HG03442 (cell line): ENCODE results near the gene PFKFB3.
"Not testable (repeated sequence)": the region's sequence is repeated elsewhere in the genome, so short reads cannot be mapped to it uniquely, and the experiment has no call there.

Source experiments
- ATAC-seq: cut with Tn5 transposase; IDR thresholded peaks from one replicate; pipeline ENCODE4 v1.9.1; 2021; ENCODE audit warnings: mild to moderate bottlenecking, moderate library complexity; ENCODE audit not compliant: unreplicated experiment

The PFKFB3 gene

DNA sequence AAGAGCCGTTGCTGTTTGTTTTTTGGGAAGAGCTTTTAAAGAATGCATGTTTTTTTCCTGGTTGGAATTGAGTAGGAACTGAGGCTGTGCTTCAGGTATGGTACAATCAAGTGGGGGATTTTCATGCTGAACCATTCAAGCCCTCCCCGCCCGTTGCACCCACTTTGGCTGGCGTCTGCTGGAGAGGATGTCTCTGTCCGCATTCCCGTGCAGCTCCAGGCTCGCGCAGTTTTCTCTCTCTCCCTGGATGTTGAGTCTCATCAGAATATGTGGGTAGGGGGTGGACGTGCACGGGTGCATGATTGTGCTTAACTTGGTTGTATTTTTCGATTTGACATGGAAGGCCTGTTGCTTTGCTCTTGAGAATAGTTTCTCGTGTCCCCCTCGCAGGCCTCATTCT, 31.6 kb downstream of the PFKFB3 start:
- ATAC-seq = no peak

DNA sequence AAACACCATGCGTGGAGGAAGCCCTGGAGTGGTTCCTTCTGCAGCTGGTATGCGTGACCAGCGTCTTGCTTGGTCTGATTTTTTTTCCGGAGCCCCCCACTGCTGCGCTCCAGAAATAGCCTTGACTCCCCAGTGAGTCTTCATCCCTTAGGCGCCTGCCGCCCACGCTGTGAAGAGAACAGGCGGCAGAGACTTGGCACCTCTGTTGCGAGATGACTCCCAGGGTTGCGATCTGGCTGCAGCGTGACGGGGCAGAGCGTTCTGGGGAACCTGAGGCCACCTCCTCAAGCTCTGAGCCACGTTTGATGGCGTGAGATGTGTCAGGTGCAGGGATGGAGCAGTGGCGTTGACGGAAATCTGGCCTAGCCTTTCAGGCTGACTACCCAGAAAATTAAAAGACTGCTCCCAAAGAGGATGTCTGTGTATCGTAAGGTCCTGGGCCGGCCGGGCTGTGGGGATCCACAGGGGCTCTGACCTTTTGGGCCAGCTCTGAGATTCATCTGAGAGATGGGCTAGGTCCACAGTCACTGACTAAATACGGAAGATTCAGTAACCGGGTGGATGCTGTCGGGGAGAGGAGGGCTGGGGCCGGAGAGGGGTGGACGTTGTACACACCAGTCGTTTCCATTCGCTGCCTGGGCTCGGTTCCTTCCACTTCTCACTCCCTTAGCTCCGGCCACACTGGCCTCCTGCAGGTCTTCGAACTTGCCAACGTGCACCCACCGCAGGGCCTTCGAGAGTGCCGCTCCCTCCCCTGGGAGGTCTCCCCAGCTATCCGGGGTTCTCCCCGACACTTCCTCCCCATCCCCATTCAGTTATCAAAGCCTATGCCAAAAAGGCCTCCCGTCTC, 33.8 kb downstream of the PFKFB3 start:
- ATAC-seq = no peak

DNA sequence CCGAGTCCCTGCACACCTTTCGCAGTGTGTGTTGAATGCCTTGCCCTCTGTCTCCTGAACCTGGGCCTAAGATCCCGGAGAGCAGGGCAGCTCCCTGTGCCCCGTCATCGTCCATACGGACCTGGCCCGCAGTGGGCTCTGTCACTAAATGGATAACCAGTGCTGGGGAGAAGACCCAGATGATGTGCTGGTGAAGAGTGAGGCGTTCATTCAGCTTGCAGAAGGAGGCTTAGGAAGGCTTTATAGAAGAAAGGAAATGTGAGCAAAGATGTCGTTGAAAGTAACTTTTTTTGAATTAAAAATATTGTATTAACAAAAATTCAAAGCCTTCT, 34.4 kb downstream of the PFKFB3 start:
- ATAC-seq = no peak

DNA sequence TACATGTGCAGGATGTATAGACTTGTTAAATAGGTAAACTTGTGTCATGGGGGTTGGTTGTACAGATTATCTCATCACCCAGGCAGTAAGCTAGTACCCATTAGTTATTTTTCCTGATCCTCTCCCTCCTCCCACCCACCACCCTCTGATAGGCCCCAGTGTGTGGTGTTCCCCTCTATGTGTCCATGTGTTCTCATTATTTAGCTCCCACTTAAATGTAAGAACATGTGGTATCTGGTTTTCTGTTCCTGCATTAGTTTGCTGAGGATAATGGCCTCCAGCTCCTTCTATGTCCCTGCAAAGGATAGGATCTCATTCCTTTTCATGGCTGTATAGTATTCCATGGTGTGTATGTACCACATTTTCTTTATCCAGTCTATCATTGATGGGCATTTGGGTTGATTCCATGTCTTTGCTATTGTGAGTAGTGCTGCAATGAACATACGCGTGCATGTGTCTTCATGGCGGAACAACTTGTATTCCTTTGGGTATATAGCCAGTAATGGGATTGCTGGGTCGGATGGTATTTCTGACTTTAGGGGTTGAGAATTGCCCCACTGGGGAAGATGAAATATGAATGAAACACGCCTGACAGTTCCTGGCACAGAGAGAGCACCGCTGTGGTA, 36.0 kb downstream of the PFKFB3 start:
- ATAC-seq = not testable (repeated sequence)

DNA sequence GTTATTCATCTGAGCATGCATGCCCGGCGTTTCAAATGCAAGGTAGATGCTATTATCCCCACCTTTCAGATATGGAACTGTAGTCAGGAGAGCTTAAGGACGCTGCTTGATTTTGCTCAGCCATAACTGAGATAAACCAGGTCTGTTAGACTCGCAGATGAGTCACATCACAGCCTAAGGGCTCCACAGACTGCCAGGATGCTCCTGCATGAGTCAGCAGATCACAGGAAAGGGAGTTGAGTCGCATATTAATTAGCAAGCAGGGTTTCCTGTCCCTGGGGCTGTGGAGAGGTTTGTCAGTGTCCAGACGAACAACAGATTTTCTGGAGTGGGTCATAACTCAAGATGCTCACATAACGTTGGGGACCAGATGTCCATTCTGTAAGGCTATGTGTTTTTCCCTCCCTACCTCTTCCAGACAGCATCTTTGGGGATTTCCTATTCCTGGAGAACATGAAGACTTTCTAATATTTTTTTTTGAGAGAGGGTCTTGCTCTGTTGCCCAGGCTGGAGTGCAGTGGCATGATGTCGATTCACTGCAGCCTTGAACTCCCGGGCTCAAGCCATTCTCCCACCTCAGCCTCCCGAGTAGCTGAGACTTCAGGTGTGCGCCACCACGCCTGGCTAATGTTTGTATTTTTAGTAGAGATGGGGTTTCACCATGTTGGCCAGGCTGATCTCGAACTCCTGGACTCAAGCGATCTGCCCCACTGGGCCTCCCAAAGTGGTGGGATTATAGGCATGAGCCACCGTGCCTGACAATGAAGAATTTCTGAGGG, 36.7 kb downstream of the PFKFB3 start:
- peak; percentile 54 for ATAC-seq

DNA sequence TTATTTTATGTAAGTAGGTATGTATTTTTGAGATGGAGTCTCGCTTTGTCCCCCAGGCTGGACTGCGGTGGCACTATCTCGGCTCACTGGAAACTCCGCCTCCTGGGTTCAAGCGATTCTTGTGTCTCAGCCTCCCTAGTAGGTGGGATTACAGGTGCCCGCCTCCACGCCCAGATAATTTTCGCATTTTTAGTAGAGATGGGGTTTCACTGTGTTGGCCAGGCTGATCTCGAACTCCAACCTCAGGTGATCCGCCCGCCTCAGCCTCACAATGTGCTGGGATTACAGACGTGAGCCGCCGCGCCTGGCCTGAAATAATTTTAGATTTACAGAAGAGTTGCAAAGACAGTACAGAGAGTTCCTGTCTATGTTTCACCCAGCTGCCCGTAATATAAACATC, 37.5 kb downstream of the PFKFB3 start:
- ATAC-seq = no peak

DNA sequence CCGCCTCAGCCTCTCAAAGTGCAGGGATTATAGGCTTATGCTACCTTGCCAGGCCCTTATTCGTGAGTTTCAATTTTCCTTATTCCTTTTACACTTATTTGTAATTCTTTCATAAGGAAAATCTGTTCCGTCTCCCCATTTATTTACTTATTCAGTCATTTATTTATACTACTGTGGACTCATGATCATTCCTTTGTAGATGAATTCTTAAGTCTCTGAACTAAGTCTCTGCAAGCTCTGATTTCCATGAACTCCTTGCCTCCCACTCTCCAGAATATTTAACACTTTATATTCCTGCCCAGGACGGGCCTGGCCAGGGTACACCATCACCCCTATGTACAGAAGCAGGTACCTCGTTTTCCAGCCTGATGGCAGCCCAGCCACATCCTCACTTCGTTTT, 39.4 kb downstream of the PFKFB3 start:
- ATAC-seq = no peak

DNA sequence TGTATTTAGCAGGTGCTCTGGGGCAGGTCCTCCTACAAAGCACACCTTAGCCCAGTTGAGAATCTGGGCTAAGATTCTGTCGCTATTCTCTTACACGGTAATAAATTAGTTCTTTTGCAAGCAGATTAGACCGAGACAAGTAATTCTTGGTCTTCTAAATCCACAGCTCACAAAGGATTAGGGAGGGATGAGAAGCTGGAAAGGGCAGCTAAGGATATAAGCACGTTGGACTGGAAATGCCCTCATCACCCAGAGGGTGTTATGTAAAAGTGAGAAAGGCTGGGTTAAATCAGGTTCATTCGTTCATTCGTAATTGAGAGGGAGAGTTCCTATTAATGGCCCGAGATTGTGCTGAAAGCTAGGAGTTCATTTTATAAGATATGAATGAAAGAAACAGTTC, 41.8 kb downstream of the PFKFB3 start:
- ATAC-seq = no peak

DNA sequence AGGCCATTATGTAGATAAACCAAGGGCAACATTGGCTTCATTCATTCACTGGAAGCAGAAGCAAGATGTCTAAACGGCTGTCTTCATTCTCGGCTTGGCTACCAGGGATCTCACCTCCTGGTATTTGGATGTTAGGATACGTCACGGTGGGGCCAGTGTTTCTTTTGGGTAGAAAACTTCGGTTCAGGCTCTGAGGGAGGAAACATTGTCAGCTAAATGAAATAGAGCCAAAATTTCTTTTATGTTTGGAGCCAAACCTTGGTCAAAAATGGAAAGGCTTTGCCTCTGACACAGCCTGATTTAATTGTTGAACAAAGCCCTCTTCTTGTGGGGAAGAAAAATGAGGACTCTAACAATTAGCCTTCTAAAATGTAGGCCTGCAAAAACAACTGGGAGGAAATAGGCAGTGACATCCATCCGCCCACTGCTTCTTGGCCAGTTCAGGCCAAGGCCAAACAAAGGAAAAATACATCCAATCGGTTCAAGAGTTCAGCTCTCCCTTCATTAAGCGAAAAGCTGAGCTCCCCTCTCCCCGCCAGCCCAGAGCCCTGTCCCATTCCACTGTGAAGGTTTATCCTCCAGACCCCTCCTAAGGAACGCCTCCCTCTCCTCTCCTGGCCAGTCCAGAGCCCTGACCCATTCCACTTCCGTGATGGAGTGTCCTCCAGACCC, 44.4 kb downstream of the PFKFB3 start:
- no peak for ATAC-seq

DNA sequence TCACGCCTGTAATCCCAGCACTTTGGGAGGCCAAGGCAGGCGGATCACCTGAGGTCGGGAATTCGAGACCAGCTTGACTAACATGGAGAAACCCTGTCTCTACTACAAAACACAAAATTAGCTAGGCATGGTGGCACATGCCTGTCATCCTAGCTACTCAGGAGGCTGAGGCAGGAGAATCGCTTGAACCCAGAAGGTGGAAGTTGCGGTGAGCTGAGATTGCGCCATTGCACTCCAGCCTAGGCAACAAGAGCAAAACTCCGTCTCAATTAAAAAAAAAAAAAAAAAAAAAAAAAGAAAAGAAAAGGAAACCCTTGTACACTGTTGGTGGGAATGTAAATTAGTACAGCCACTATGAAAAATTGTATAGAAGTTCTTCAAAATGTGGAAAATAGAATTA, 46.2 kb downstream of the PFKFB3 start:
- ATAC-seq = not testable (repeated sequence)

DNA sequence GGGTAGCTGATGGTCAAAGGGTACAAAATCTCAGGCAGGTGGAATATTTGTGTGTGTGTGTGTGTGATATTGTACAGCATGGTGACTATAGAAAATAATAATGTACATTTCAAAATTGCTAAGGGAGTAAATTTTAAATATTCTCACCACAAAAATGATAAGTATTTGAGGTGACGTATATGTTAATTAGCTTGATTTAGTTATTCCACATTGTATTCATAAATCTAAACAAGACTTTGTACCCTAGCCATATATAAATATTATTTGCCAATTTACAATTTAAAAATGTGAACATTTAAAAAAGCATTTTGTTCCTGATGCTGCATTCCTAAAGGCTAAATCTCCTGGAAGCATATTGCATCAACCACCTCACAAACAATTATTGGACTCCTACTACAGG, 47.0 kb downstream of the PFKFB3 start:
- ATAC-seq = no peak

DNA sequence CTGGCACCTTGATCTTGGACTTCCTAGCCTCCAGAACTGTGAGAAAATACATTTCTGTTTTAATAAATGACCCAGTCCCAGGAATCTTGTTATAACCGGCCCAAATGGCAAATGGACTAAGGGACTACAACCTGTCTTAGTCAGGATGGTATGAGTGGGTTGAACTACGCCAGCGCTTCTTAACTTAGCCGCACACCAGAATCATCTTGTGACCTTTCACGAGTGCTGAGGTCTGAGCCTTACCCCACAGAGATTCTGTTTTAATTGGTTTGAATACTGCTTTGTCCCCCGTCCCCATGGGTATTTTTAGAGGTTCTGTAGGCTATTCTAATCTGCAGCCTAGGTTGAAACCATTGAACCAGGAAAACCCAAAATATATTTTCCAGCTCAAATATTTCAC, 48.0 kb downstream of the PFKFB3 start:
- no peak for ATAC-seq

DNA sequence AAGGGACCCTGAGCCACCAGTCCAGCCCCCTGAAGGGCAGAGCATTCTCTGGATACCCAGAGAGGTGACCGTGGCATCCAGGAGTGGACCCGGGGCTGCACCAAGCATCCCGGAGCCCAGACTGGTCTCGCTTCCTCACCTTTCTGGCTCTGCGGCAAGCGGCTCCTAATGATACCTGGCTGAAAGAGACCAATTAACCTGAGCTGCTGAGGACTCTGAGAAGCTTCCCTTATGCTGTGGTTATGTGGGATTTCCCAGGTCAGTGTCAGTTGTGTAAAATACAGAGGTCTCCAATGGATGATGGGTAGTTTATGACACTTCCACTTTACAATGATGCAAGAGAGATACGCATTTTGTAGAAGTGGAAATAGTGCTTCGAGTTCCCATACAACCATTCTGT, 51.5 kb downstream of the PFKFB3 start:
- no peak for ATAC-seq

DNA sequence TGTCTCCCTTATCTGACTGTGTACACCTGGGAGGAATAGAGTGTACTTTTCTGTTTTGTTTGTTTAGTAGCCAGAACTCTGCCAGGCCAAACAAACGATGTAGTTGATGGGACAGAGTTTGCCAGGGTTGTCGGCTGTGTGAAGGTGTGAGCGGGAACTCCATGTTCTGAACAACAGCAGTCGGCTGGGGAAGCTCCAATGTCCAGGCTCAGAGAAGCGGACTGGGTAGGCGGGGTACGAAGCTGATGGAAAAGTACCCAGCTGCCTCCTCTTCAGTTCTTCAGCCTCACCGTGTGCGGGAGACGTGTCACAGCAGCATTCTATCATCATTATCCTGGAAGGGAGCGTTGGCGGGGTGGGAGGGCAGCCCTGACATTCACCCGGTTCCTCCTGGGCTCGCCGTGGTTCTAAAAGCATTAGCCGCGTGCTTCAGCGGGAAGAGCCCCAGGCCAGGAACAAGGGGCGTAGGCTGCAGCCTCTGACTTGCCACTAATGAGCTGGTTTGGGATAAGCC, 52.9 kb downstream of the PFKFB3 start:
- ATAC-seq = no peak

DNA sequence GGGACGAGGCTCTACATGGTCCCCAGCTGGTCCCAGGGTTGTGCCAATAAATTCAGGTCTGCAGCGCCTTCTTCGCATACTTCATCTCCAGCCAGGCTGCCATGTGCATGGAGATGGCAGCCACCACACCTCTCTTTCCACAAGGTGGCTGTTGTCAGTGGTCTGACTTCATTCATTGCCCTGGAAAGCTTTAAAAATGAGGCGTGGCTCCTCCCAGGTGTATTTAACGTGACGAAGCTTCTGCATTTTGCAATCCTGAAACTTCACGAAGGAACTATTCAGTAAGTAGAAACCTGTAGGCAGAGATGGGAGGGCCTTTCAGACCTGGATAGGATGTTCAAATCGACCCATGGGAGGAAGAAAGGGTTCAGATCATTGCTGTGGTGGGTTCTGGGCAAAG, 53.7 kb downstream of the PFKFB3 start:
- ATAC-seq = no peak

DNA sequence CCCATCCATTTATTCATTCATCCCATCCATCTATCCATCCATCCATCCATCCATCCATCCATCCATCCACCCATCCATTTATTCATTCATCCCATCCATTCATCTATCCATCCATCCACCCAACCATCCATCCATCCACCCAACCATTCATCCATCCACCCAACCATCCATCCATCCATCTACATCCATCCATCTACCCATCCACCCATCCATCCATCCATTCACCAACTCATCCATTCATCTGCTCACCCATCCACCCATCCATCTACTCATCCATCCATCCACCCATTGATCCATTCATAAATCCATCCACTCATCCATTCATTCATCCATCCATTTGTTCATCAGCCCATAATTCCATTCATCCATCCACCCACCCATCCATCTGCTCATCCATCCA, 56.4 kb downstream of the PFKFB3 start:
- ATAC-seq = no peak

DNA sequence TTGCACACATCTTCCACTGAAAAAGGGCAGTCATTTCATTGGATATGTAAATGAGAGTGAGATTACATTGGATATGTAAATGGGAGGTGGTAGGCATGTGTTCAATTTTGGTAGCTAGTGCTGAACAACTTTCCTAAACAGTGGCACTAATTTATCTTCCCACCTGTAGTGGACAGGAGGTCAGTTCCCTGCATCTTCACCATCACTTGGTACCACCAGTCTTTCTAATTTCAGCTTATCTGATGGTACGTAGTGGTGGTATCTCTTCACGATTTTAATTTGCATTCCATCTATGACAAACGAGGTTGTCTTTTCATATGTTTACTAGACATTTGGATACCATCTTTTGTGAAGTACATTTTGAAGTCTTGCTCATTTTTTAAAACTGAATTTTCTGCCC, 58.1 kb downstream of the PFKFB3 start:
- no peak for ATAC-seq

DNA sequence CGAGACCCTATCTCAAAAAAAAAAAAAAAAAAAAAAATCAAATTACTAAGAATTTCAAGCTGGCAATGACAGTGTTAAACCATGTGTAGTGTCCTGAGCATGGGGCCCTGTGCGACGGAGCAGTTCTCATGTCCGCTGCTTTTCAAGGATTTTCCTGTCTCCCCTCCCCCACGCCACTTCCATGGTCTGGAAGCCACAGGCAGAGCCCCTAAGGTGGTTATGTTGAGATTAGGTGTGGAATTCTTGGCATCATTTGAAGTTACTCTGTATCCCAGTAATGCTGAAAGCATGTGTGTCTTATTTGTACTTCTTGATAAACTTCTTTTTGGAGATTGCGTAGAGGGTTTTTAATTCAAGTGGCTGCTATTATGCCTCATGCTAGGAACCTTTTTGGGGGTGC, 65.2 kb downstream of the PFKFB3 start:
- ATAC-seq = no peak

DNA sequence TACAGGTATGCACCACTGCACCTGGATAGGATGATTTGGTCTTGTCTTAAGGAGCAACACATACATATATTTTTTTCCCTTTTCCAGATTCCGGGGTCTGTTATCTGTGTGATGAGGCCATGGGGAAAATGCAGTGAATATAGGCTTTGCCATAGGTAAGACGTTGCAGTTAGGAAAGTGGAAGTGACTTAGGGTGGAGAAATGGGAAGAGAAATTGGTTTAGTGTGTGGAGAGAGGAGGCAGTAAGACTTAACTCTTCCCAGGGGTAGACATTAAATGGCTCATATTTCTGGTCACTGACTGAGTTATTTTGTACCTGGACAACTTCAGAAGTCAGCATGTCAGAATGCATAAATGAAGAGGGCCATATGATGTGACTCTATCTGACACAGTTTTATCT, 66.7 kb downstream of the PFKFB3 start:
- no peak for ATAC-seq

DNA sequence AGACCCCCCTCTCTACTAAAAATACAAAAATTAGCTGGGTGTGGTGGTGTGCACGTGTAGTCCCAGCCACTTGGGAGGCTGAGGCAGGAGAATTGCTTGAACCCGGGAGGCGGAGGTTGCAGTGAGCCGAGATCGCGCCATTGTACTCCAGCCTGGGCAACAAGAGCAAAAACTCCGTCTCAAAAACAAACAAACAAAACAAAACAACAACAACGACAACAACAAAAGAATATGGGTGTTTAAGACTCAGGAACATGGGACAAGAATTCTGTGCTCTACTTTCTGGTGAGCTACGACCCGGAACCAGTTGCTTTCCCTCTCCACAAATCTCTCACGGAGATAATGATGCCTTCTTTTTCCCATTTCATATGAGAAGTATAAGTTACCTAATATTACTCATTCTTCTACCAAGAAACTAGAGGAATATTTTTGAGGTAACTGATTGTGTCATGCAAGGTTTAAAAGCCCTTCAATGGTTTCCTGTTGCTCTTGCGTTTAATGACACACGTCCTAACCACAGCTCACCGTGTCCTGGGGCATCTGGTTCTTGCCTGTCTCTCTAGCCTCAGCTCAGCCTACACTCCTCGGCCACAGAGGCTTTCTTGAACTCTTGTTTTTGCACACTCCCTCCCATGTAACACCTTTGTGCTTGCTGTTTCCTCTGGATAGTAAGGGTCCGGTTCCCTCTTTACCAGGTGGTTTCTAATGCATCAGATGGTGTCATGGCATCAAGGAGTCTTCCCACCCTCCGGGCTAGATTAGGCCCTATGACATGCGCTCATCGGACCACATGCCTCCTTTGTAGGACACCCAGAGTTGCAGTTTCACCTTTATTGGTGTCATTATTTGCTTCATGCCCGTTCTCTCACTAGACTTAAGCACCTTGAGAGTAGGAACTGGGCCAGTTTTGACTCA, 67.5 kb downstream of the PFKFB3 start:
- peak; percentile 67 for ATAC-seq
